Prostate gland (tissue), 2 donors: ENCODE results near the gene EPB41L4A. TPM values are rescaled to one million over a fixed set of nuclear protein-coding genes. Genes with fewer than 3 reads are reported as not detected.

Experiments
- DNase-seq: peaks from one replicate; pipeline ENCODE4 v3.0.0-alpha.2; 2019; ENCODE audit warnings: low spot score
- H3K27ac ChIP-seq, 2 donors: fragments of 200-600 bp; sonication (generic); 2 replicates each; pipeline ENCODE4 v1.5.1; 2017 to 2019
- H3K27me3 ChIP-seq: fragments of 200-600 bp; sonication (generic); replicated peaks from 2 replicates; pipeline ENCODE4 v1.5.1; 2019; ENCODE audit not compliant: insufficient read depth
- H3K36me3 ChIP-seq, 2 donors: fragments of 200-600 bp; sonication (generic); 1 replicate in 1 of 2; 2 replicates in 1 of 2; pipeline versions ENCODE4 v1.5.1 to v1.8.1; 2017 to 2019
- H3K4me1 ChIP-seq: fragments of 200-600 bp; sonication (generic); replicated peaks from 2 replicates; pipeline ENCODE4 v1.5.1; 2019
- H3K4me3 ChIP-seq, 2 donors: fragments of 200-600 bp; sonication (generic); 2 replicates each; pipeline ENCODE4 v1.5.1; 2017 to 2019
- H3K9me3 ChIP-seq: fragments of 200-600 bp; sonication (generic); 2 replicates; pipeline ENCODE4 v1.5.1; 2017
- POLR2A ChIP-seq: fragments of 450-650 bp; IDR thresholded peaks from one replicate; pipeline ENCODE4 v1.6.1; 2016; ENCODE audit warnings: antibody characterized with exemption, mild to moderate bottlenecking
- POLR2AphosphoS5 ChIP-seq: sonication (generic); formaldehyde crosslinking; IDR thresholded peaks from one replicate; pipeline ENCODE4 v1.6.1; 2017; ENCODE audit warnings: antibody characterized with exemption
- WGBS: methylation state at CpG from one replicate; pipeline ENCODE4 v1.1.5; 2018; 5-methylcytosine and 5-hydroxymethylcytosine counted together
- intact Hi-C: fragments of 100-400 bp; cut with DNase I; formaldehyde crosslinking; loops from one replicate; pipeline ENCODE4 v1.14.2; 2022
- total RNA-seq, 2 donors: library from RNA; depleted of rRNA; stranded (reverse); fragments of >200 nt; gene quantifications; one replicate each; pipeline ENCODE4 v1.1.0, GENCODE V29; 2016
- TF ChIP-seq, protein P1 (sequence below), 4 experiments: fragments of 200-600 bp in 2 of 4; fragments of 450-650 bp in 2 of 4; sonication (generic) in 2 of 4; IDR thresholded peaks; 1 replicate in 3 of 4; 2 replicates in 1 of 4; pipeline ENCODE4 v1.5.1; 2016 to 2019; ENCODE audit warnings: antibody characterized with exemption in 4 of 4, mild to moderate bottlenecking in 2 of 4, moderate library complexity in 2 of 4

The EPB41L4A gene
- total RNA-seq, 2 donors from 2014 or later = 23.0 to 37.5 TPM

DNA sequence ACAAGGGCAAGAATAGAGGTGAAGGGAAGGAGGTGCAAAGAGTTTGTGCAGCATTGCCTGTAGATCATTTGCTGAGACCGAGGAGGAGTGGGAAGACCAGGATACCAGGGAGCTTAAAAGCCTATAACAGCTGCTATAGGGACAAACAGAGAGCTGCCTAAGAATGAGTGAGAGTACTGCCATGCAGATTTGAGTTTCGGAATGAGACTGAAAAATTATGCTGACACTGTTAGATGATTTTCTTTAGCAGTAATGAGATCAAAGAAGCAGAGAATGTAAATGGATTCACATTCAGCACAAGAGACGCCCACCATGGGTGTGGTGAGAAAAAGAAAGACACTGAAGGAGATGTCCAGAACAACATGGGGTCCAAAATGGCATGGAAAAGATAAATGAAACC is 69.7 kb downstream of the EPB41L4A start:
- intact Hi-C loops = no loop called here
- H3K36me3 ChIP-seq = no peaks in the 10 kb centered on the region
- 86% methylated on average over 3 of the region's 3 CpGs for WGBS
- no peak overlapping the region for H3K4me3 ChIP-seq
- no peak for DNase-seq
- TF ChIP-seq POLR2AphosphoS5 = no peak
- no peak overlapping the region for H3K27ac ChIP-seq
- no peaks in the 10 kb centered on the region for H3K9me3 ChIP-seq
- H3K27me3 ChIP-seq = no peaks in the 10 kb centered on the region
- H3K4me1 ChIP-seq = no peaks in the 10 kb centered on the region

DNA sequence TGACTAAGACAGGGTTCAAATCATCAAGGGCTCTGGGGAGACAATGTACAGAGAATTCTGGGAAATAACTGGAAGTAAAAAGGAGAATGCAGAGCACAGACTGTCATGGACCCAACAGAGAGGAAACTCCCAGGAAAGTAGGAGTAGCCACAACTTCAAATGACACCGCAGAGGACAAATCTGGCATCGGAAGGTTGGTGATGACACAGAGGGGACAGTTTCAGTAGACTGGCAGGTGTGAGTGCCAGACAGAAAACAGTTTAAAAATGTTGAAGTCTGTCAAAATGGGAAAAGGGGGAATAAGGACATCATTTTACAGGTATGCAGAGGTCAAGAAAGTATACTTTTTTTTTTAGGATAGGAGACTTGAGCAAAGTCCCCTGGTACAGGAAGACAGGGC is 70.2 kb downstream of the EPB41L4A start:
- intact Hi-C loops = no loop called here
- Histone ChIP-seq H3K4me1 (no peaks in the 10 kb centered on the region), H3K4me3 (no peak overlapping the region), H3K9me3 (no peaks in the 10 kb centered on the region), H3K36me3 (no peaks in the 10 kb centered on the region), H3K27me3 (no peaks in the 10 kb centered on the region), H3K27ac (no peak overlapping the region)
- DNase-seq = no peak
- TF ChIP-seq POLR2AphosphoS5 (no peak), POLR2A (no peak)
- TF ChIP-seq, protein P1, sequence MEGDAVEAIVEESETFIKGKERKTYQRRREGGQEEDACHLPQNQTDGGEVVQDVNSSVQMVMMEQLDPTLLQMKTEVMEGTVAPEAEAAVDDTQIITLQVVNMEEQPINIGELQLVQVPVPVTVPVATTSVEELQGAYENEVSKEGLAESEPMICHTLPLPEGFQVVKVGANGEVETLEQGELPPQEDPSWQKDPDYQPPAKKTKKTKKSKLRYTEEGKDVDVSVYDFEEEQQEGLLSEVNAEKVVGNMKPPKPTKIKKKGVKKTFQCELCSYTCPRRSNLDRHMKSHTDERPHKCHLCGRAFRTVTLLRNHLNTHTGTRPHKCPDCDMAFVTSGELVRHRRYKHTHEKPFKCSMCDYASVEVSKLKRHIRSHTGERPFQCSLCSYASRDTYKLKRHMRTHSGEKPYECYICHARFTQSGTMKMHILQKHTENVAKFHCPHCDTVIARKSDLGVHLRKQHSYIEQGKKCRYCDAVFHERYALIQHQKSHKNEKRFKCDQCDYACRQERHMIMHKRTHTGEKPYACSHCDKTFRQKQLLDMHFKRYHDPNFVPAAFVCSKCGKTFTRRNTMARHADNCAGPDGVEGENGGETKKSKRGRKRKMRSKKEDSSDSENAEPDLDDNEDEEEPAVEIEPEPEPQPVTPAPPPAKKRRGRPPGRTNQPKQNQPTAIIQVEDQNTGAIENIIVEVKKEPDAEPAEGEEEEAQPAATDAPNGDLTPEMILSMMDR (IDR thresholded peaks at IDR 0.05) = no peak
- WGBS = 96% methylated on average over 2 of the region's 2 CpGs

DNA sequence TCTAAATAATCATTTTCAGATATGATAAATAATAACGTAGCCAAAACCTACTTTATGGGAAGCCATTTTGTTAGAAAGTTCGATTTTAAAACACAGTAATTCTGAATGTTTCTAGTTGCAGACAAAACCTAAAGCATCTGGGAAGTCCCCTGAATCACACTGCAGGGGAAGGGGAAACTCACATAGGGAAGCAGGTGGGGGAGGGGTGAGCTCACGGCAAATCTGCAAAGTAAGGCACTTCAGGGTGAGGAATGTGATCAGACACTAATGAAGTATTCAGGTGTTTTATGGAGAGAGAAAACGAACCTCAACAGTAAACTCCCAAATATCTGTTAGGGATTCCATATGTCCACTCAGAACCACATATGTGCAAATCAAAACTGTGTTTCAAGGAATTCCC is 70.7 kb downstream of the EPB41L4A start:
- no peak for DNase-seq
- Histone ChIP-seq H3K27me3 (no peaks in the 10 kb centered on the region), H3K36me3 (no peaks in the 10 kb centered on the region), H3K4me1 (no peaks in the 10 kb centered on the region), H3K9me3 (no peaks in the 10 kb centered on the region), H3K4me3 (no peak overlapping the region), H3K27ac (no peak overlapping the region)
- intact Hi-C loops = no loop called here
- TF ChIP-seq POLR2AphosphoS5 = no peak
- WGBS = 75% methylated on average over 4 of the region's 4 CpGs

DNA sequence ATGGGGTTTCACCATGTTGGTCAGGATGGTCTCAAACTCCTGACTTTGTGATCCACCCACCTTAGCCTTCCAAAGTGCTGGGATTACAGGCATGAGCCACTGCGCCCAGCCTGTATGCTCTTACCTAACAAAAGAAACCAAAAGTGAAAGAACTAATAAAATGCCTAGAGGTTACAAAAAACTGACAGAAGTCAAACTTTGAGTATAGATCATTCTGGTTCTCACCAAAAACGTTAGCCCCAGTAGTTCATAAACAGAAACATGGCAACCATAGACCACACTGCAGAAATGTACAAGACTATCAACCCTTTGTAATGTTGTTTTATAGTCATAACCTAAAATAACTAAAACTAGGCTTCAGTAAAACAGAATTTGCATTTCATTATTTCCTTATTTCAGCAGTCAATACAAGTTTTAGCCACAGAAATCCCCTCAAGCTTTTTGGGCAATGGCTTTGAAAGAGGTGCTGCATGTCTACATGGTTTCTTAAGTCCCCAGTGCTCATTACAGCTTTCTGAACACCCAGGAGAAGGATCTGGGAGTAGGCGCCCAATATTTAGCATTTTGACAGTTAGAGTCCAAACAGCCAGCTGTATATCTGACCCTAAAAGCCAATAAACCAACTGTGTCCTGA is 72.5 kb downstream of the EPB41L4A start:
- H3K4me3 ChIP-seq = no peak overlapping the region
- intact Hi-C loops = no loop called here
- WGBS = 40% methylated on average over 3 of the region's 3 CpGs
- no peaks in the 10 kb centered on the region for H3K36me3 ChIP-seq
- DNase-seq = no peak
- H3K27me3 ChIP-seq = no peaks in the 10 kb centered on the region
- no peaks in the 10 kb centered on the region for H3K4me1 ChIP-seq
- TF ChIP-seq, protein P1 (IDR thresholded peaks at IDR 0.05) = no peak
- TF ChIP-seq POLR2A (no peak), POLR2AphosphoS5 (no peak)
- H3K27ac ChIP-seq = no peak overlapping the region
- H3K9me3 ChIP-seq = no peaks in the 10 kb centered on the region

DNA sequence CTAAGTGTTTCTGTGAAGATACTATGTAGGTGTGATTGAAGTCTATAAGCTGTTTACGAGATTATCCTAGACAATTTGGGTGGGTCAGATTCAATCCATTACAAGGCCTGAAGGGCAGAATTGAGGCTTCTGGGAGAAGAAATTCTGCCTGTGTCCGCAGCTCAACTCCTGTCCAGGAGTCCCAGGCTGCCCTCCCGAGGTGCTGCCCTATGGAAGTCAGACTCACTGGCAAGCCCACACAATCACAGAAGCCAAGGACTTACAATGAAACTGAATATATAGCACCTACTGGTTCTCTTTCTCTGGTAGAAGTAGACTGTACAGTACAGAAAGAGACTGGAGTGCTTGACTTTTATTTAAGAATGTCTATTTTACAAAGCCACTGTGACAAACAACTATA is 74.5 kb downstream of the EPB41L4A start:
- WGBS = 92% methylated on average over 3 of the region's 3 CpGs
- H3K36me3 ChIP-seq = no peaks in the 10 kb centered on the region
- DNase-seq = no peak
- H3K9me3 ChIP-seq = no peaks in the 10 kb centered on the region
- TF ChIP-seq POLR2AphosphoS5 (no peak), POLR2A (no peak)
- TF ChIP-seq, protein P1 (IDR thresholded peaks at IDR 0.05) = no peak
- H3K4me3 ChIP-seq = no peak overlapping the region
- intact Hi-C loops = no loop called here
- no peaks in the 10 kb centered on the region for H3K27me3 ChIP-seq
- no peak overlapping the region for H3K27ac ChIP-seq
- no peaks in the 10 kb centered on the region for H3K4me1 ChIP-seq

DNA sequence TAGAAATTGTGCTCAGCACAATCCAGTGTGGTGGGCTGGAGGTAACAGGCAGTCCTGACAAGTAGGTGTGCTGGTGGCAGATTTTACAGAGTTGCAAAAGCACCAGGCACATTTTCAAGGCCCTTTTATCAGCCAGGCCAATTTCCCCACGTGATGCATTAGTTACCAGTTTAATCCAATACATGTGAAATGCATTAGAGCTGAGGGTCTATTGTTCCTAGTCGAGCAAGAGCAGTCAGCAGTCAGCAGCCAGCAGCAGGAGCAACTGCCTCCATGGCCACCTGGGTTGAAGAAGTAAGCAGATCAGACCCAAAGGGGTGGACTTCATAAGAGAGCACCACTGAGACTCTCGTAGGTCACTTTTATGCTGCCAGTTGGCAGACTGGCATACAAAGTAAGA is 76.7 kb downstream of the EPB41L4A start:
- intact Hi-C loops = no loop called here
- TF ChIP-seq, protein P1 (IDR thresholded peaks at IDR 0.05) = no peak
- no peak for TF ChIP-seq POLR2AphosphoS5
- no peak for TF ChIP-seq POLR2A

More for the DNA sequence above, 76.7 kb downstream of the EPB41L4A start:
- no peaks in the 10 kb centered on the region for H3K36me3 ChIP-seq
- H3K9me3 ChIP-seq = no peaks in the 10 kb centered on the region
- H3K27me3 ChIP-seq = no peaks in the 10 kb centered on the region
- no peak overlapping the region for H3K27ac ChIP-seq
- H3K4me1 ChIP-seq = peaks cover 3% of the 10 kb centered on the region
- 45% methylated on average over 3 of the region's 3 CpGs for WGBS
- no peak for DNase-seq
- no peak overlapping the region for H3K4me3 ChIP-seq
